GM19239 (cell line): ENCODE data around the gene BOLL.
"Not testable (repeated sequence)": the region's sequence is repeated elsewhere in the genome, so short reads cannot be mapped to it uniquely, and the experiment has no call there.

ENCODE experiments used
- DNase-seq: peaks from one replicate; pipeline ENCODE4 v3.0.0; 2011; ENCODE audit warnings: low spot score; ENCODE audit not compliant: insufficient read length
- FAIRE-seq: peaks from 2 replicates; lab custom pipeline; 2011; peaks lifted over from hg19 to GRCh38; lab: Jason Lieb, UNC

Gene BOLL, protein sequence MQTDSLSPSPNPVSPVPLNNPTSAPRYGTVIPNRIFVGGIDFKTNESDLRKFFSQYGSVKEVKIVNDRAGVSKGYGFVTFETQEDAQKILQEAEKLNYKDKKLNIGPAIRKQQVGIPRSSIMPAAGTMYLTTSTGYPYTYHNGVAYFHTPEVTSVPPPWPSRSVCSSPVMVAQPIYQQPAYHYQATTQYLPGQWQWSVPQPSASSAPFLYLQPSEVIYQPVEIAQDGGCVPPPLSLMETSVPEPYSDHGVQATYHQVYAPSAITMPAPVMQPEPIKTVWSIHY

DNA sequence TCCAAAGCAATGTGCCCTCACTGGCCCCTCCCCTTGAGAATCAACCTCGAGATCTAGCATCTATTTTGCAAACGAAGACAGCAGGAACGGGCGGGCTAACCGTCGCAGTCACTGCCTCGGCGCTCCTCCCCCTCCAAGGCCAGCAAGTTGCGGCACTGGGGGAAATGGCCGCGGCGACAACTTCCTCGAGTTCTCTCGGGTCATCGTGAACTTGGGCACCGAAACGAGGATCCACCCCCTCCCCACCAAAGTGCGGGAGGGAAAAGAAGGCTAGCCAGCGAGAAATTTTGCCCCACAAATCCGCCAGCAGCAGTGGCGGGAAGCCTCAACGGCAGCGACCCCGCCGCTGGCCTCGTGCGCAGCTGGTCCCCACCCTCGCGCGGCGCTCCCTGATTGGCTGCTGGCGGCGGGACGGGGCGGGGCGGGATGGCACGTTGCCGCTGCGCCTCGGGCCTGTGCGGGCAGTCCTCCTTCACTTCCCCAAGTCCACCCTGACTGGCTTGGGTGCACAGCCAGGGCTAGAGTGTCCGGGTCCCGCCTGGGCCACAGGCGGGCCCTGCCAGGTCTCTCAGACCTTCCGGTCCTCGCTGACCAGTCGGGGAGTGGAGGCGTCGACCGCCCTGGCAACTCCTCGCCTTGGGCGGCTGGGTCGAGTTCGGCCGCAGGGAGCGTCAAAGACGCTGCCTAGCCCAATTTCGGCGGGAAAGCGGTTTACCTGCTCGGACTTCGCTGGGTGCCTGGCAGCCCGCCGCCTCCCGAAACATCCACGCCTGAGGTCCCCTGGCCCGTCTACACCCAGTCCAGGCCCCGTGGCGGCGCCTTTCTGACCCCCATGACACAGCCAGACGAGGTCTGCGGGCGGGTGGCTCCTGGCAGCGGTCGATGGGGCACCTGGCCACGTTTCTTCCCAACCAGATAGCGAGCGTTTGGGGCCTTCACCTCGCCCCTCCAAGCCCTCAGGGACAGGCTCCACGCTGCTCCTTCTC lies at the start of gene BOLL:
Gene BOLL (minus strand): TSS at position 364 of the 986 bp plus-strand sequence. CDS start 3,469 bp downstream, outside the sequence.
- no peak for DNase-seq
- no peak for FAIRE-seq

DNA sequence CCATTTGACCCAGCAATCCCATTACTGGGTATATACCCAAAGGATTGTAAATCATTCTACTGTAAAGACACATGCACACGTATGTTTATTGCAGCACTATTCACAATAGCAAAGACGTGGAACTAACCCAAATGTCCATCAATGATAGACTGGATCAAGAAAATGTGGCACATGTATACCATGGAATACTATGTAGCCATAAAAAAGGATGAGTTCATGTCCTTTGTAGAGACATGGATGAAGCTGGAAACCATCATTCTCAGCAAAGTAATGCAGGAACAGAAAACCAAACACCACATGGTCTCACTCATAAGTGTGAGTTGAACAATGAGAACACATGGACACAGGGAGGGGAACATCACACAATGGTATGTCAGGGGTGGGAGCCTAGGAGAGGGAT lies 49.7 kb upstream of the BOLL start:
- not testable (repeated sequence) for DNase-seq, FAIRE-seq

DNA sequence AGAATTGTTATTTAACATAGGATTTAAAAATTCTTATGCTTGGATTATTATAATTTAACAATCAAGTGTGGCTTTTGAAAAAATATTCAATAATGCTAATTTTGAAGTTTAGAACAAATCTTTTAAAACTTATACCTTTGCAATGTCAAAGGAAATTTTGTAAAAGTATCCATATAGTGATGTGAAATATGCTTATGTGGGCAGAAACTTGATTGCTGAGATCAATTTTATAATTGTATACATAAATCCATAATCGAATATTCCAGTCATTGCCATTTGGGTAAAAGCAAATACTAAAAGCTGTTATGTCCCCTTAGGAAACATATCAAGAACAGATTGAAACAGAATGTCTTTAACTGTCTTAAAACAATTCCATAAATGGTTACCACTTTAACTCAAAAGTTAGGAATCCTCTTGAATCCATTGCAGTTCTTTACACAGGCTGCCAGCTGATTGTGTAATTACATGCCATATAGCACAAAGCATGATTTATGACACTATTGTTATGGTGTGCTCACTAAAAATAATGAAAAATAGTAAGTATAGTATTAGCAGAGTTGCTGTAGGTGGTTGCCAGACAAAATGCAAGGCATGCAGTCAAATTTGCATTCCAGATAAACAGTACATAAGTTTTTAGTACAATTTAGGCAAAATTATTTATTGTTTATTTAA lies 43.5 kb upstream of the BOLL start:
- DNase-seq, result no peak
- peak; percentile 18 for FAIRE-seq

DNA sequence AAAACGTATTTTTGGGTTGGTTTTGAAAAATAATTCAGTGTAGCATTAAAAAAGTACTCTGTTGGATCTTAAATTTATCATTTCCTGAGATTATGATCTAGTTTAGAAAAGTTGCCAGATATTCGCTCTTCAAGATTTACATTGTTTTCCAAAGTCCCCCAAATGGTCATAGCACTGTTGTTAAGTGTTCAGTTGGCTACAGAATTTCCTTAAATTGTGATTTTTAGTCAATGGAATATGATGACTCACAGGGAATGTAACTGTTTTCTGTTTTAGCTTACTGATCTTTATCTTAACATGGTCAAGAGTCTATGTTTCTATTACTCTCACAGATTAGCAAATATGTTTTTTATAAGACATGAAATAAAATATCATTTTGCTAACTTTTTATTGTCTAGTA lies 42.5 kb upstream of the BOLL start:
- no peak for FAIRE-seq
- no peak for DNase-seq

DNA sequence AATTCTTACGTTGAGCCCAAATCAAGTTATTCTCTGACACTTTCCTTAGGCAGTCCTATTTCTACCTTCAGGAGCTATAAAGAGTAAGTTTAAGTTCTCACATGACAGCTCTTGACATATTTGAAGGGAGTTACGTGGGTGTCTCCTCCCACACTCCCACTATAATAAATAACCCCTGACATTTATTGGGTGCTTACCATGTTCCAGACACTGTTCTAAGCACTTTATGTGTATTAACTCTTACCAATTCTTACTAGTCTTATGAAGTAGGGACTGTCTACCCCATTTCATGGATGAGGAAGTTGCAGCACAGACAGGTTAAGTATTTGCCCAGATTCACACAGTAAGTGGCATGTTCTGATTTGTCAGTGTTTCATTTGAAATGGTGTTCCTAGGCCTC lies 37.2 kb upstream of the BOLL start:
- FAIRE-seq (no peak), DNase-seq (no peak)

DNA sequence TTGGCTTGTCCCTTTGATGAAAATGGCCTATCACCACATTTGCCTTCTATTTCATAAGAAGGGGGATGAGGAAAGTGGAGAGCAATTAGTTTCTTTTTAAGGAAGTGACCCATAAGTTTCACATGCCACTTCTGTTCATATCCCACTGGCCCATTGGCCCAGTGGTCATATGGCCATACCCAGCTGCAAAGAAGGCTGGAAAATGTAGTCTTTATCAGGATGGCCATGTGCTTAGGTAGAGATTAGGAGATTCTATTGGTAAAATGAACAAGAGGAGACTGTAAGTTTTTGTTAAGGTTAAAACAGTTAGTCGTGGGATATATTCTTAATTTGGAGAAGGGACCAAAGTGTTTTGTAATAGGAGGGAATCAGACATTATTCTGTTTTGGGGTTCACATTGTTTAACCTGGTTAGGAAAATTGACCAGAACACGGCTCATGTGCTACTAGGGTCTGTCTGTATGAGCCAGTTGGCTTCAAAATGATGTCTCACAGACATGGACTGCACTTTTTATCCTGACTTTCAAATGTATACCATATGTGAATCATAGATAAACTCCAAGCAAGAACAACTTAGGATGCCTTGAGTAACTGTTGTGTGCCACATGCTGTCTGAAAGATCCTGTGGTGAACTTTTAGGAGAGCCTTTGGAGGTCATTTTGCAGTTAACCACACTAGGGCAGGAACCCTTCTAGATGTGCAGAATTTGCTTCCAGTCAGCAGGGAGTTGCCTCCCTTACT lies 36.6 kb upstream of the BOLL start:
- no peak for DNase-seq
- no peak for FAIRE-seq

DNA sequence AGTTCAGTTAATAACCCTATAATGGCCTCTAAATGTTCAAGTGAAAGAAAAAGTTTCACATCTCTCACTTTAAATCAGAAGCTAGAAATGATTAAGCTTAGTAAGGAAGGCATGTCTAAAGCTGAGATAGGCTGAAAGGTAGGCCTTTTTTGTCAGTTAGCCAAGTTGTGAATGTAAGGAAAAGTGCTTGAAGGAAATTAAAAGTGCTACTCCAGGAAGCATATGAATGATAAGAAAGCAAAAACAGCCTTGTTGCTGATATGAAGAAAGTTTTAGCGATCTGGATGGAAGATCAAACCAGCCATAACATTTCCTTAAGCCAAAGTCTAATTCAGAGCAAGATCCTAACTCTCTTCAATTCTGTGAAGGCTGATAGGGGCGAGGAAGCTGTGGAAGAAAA lies 29.4 kb upstream of the BOLL start:
- FAIRE-seq, result no peak
- DNase-seq, result no peak

DNA sequence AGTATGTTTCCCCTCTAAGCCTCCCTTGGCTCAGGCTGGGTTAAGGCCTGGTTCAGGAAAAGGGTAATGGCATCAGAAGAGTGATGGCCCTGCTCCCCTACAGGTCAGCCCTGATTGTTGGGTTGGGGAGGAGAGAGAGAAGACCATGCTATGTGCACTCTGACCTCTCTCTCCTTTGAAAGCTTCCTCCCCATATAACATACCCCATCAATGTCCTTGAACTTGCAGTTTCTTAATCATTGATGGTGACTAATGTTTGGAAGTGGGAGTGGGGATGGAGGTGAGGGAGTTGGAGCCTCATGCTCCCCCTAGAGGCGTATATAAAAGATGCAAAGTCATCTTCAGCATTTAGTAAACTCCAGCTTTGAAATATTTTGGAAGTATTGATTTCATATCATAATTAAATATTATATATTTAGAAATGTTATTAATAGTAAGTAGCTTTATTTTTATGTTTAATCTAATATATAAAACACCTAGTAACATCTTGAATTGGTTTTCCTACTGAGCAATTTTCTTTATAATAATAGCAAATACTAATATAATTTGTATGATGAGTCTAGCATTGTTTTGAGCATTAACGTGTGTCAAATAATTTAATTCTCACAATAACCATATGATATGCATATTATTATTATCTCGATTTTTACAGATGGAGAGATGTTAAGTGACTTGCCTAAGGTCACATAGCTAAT lies 28.1 kb upstream of the BOLL start:
- no peak for DNase-seq
- FAIRE-seq, result peak; percentile 74

DNA sequence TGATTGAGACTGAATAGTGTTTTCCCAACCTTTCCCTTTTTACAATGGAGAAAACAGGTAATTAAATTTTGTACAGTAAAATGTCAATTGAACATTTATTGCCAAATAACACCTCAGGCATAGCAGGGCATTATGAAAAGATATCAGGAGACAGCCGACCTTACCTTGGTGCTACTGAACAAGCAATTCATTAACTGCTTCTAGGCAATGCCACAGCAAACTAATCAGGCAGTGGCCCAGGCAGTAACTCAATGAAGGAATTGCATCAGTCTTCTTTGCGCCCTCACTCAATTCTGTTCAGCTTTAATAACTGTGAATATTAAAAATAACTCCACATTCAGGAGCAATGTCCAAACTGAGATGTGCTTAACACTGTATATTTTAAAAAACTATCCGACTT lies 25.4 kb upstream of the BOLL start:
- DNase-seq (no peak), FAIRE-seq (no peak)

DNA sequence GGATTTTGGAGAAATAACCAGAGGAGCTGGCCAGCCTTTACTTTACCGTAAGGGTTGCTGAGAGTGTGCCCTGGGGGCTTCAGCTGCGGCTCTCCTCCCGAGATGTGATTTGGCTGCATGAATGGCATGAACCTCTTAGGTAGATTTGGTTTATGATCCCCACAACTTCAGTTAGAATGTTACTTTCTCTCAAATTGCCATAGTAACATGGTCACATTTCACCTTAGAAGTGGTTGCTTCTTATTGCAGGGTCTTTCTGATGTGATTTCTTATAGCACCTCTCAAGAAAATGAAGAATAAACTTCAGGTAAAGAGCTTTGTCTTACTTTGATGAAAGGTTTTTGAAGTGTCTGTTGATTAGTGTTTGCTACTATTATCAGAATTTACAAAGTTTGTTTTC lies 24.9 kb upstream of the BOLL start:
- no peak for DNase-seq
- no peak for FAIRE-seq

DNA sequence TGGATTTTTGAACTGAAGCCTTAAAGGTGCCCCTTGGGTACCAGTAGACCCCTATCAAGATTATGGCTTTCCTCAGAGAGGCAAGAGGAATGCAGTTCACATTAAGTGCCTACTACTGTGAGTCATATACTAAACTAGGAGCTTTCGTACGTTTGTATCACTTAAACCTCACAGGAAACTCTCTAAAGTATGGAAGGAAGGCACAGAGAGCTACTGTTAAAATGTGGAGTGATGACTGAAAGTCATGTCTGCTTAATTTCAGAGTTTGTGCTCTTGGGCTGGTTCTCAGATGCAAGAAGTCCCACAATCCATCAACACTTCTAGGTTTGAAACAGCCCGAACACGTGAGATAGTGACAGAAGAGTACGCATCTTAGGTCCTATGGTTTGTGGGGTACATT lies 23.9 kb upstream of the BOLL start:
- FAIRE-seq, result no peak

DNA sequence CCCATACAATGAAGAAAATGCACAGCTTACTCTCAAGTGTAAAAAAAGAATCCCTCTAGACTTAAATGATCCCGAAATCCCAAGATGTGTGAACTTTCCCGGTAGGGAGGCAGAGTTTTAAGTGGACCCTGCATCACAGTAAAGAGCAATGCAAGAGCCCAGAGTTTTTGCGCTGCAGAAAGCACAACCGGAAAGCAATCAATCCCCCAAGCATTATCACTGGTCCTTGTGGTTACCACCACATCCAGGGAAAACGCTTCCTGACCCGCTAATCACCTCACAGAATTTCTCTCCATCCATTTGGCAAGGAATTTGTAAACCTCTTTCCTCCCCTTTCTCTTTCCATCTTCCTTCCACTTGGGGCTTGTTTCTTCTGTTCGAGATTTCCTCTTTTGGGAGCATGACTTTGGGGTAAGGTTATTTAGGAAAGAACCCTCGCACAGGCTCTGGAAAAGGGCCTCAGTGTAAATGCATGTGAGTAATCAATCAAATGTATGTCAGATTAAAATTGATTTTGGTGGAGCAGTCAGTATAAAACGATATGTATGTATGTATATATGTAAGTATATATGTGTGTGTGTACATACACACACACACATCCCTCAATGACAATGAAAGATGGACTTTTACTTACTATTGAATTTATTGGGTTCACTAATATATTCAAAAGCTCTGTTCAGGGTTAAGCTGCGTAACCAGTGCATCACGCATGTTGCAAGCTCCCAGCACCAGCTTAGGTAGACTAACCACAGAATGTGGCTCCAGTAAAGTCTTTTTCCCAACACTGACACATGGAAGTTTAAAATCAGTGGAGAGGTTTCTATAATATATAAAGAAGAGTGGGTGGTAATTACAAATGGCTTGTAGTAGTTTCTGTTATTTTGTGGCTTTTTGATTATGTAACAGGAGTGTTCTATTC lies 20.9 kb upstream of the BOLL start:
- no peak for DNase-seq
- FAIRE-seq, result no peak

More for the DNA sequence above, 23.9 kb upstream of the BOLL start:
- DNase-seq, result no peak

DNA sequence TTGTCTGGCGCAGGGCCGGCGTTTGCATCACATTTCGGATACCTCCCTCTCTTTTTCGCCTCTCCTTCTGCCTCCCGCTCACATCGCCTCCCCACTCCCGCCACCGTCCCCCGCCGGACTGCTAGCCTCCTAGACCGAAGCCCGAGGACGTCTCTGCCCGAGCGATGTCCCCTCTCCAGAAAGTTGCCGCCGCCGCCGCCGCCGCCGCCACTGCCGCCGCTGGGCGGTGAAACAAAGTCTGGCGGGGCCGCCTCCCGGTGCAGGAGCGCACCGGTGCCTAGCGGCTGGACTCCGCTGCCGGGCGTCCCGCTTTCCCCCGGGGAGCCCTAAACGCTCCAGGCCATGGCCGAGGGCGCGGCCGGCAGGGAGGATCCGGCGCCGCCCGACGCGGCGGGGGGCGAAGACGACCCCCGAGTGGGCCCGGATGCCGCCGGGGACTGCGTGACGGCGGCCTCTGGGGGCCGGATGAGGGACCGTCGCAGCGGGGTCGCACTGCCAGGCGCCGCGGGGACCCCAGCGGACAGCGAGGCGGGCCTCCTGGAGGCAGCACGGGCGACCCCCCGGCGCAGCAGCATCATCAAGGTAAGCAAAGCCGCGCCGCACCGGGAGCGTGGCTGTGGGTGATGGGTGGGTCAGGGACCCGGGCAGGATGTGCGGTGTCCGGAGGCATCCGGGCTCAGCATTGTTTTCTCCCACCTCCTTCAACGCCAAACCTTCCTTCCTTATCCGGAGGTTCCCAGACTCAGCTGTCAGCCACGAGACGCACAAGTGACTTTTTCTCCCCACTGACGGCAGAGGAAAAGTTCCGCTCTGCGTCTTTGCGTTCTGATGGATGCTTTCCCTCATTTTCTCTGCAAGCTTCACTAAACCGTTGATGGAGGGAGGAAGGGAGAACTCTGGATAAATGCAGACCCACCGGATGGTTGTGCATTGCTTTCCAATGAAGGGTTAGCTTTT lies 19.9 kb upstream of the BOLL start:
- no peak for DNase-seq

DNA sequence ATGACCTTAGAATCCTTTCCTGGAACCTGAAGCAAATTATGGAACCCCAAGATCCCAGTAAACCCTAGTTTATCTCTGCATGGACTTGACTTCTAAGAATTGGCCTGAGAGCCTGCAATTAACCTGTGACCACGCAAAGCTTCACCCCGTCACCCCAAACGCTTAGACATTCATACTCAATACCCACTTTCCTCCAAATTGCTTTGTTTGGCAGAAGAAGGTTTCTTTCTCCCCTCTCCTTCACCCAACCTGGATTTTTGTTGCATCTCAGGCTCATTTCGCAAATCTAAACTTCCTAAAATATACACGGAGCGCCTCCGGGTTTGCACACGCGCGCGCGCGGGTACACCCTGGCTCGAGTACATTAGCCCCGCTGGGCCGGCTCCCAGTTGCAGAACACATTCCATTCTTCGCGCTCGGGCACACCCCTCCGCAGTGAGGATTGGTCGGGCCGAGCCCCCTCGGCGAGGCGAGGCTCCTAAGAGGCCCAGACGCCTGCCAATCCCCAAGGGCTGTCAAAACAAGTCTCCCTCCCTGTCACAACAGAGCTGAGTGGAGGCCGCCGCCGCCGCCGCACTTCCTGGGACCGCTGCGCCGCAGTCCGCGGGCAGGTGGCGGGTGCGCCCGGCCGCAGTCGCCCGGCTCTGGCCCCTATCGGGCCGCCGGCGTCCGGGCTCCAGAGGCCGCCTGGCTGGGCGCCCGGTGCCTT lies 19.1 kb upstream of the BOLL start, which contains the start of gene PLCL1:
Gene PLCL1 (plus strand): TSS at position 545 of the 709 bp plus-strand sequence.
- DNase-seq, result peak; percentile 84
- peak; percentile 81 for FAIRE-seq

More for the DNA sequence above, 19.9 kb upstream of the BOLL start:
- FAIRE-seq, result peak; percentile 18

DNA sequence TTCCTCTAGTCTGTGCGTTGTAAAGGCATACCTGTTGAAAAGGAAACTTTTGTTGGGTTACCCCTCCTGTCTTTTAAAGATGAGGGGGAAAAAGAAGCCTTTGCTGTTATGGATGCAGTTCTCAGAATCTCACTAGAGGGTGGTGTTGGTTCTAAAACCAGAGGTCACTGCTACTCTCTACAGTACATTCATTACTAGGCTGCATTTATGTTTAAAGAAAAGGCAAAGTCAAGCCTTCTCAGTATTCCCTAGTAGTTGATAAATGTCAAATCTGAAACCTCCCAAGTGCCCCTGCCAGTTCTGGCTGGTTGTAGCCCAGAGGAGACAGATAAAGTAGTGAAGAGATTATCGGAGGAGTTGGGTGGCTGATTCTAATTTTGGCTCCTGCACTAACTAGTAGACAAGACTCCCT lies 17.9 kb upstream of the BOLL start:
- DNase-seq (no peak), FAIRE-seq (peak; percentile 75)

DNA sequence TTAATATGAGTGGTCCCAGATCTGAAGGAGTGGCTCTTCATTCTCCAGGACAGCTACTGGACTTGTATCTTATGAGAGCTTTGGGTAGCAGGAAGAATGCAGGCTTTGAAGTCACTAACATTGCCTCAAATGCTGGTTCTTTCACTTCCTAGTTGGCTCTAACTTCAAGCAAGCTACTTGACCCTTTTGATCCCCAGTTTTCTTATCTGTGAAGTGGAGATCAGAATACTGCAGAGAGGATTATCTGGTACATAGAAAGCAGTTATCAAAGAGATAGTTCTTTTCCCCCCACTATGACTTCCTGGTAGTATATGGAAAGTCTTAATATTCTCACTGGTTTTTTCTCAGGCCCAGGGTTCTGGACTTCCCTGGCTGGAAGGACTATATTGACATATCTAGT lies 15.9 kb upstream of the BOLL start:
- no peak for DNase-seq
- no peak for FAIRE-seq

DNA sequence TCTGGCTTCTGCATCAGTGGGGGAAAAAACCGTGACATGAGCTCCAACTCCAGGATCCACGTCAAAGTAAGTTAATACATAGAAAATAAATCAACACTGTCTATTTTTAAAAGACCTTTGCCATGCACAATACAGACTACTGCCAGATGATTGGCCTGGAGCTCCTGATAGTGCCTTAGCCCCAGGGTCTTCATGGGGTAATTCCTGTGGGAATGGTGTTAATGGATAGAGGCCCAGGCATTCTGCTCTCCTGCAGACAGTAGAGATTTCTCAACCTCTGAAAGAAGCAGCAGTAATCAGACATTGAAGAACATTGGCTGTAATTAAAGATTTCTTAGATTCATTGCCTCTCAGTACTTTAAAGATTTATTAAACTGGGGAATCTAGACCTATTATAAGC lies 15.0 kb upstream of the BOLL start:
- FAIRE-seq, result no peak

More for the DNA sequence above, 15.0 kb upstream of the BOLL start:
- no peak for DNase-seq
